Type B pancreatic cell (in vitro differentiated cells): Measurements from ENCODE around the gene EMILIN3. TPM values are rescaled to one million over a fixed set of nuclear protein-coding genes. Genes with fewer than 3 reads are reported as not detected.

Experiments
- DNase-seq: peaks from one replicate; pipeline ENCODE4 v3.0.0; 2021; ENCODE audit warnings: mixed read lengths; ENCODE audit not compliant: unreplicated experiment; ENCODE audit errors: extremely low spot score
- H3K27ac Mint-ChIP-seq: 2 replicates; pipeline ENCODE4 v1.8.0; 2021; ENCODE audit warnings: mild to moderate bottlenecking, mixed read lengths
- H3K27me3 Mint-ChIP-seq: 2 replicates; pipeline ENCODE4 v1.8.0; 2021; ENCODE audit warnings: mixed read lengths
- H3K36me3 Mint-ChIP-seq: 2 replicates; pipeline ENCODE4 v1.8.0; 2021; ENCODE audit warnings: mixed read lengths
- H3K4me1 Mint-ChIP-seq: one replicate; pipeline ENCODE4 v1.8.0; 2021; ENCODE audit warnings: mixed read lengths; ENCODE audit not compliant: unreplicated experiment
- H3K4me3 Mint-ChIP-seq: 2 replicates; pipeline ENCODE4 v1.8.0; 2021; ENCODE audit warnings: mild to moderate bottlenecking, mixed read lengths
- H3K9me3 Mint-ChIP-seq: 2 replicates; pipeline ENCODE4 v1.8.0; 2021; ENCODE audit warnings: mixed read lengths
- CTCF ChIP-seq: fragments of 200-600 bp; sonication (generic); conservative IDR thresholded peaks from 2 replicates; pipeline ENCODE4 v1.5.0; 2021; ENCODE audit warnings: antibody characterized with exemption, mild to moderate bottlenecking
- total RNA-seq: library from RNA; stranded (reverse); gene quantifications from 2 replicates; pipeline ENCODE4 v1.2.1, GENCODE V29; 2021; ENCODE audit warnings: low replicate concordance

The EMILIN3 gene
- total RNA-seq, 1 donor from 2014 or later = 10.3 TPM

GRCh38 chr20:41373931-41374920, 7.6 kb upstream of the EMILIN3 start:
- Mint-ChIP-seq H3K27ac (no peak overlapping the region), H3K4me1 (peaks cover 21% of the 10 kb centered on the region), H3K9me3 (peaks cover 5% of the 10 kb centered on the region), H3K36me3 (no peaks in the 10 kb centered on the region), H3K4me3 (no peak overlapping the region), H3K27me3 (peaks cover 23% of the 10 kb centered on the region)
- TF ChIP-seq CTCF = no peak
- DNase-seq = no peak

GRCh38 chr20:41373251-41373783, 6.7 kb upstream of the EMILIN3 start:
- Mint-ChIP-seq H3K4me1 (peaks cover 21% of the 10 kb centered on the region), H3K27ac (no peak overlapping the region)

GRCh38 chr20:41371371-41371770, 4.8 kb upstream of the EMILIN3 start:
- H3K27ac Mint-ChIP-seq = no peak overlapping the region
- H3K4me3 Mint-ChIP-seq = no peak overlapping the region
- H3K9me3 Mint-ChIP-seq = peaks cover 5% of the 10 kb centered on the region
- H3K4me1 Mint-ChIP-seq = peaks cover 21% of the 10 kb centered on the region
- TF ChIP-seq CTCF = no peak
- peaks cover 34% of the 10 kb centered on the region for H3K27me3 Mint-ChIP-seq
- DNase-seq = no peak
- no peaks in the 10 kb centered on the region for H3K36me3 Mint-ChIP-seq

More at GRCh38 chr20:41373251-41373783, 6.7 kb upstream of the EMILIN3 start:
- no peak for TF ChIP-seq CTCF
- peaks cover 5% of the 10 kb centered on the region for H3K9me3 Mint-ChIP-seq
- no peaks in the 10 kb centered on the region for H3K36me3 Mint-ChIP-seq
- H3K4me3 Mint-ChIP-seq = peak overlapping the region; percentile 14
- peaks cover 26% of the 10 kb centered on the region for H3K27me3 Mint-ChIP-seq
- no peak for DNase-seq

GRCh38 chr20:41370176-41370575, 3.6 kb upstream of the EMILIN3 start:
- no peak for DNase-seq
- TF ChIP-seq CTCF = no peak
- no peak overlapping the region for H3K27ac Mint-ChIP-seq
- H3K36me3 Mint-ChIP-seq = no peaks in the 10 kb centered on the region
- peaks cover 39% of the 10 kb centered on the region for H3K27me3 Mint-ChIP-seq
- H3K4me3 Mint-ChIP-seq = no peak overlapping the region
- peaks cover 26% of the 10 kb centered on the region for H3K4me1 Mint-ChIP-seq
- peaks cover 5% of the 10 kb centered on the region for H3K9me3 Mint-ChIP-seq

GRCh38 chr20:41369673-41370072, 3.1 kb upstream of the EMILIN3 start:
- peaks cover 44% of the 10 kb centered on the region for H3K27me3 Mint-ChIP-seq
- peak overlapping the region; percentile 41 for H3K4me3 Mint-ChIP-seq
- peaks cover 27% of the 10 kb centered on the region for H3K4me1 Mint-ChIP-seq

More at GRCh38 chr20:41369673-41370072, 3.1 kb upstream of the EMILIN3 start:
- Mint-ChIP-seq H3K9me3 (peaks cover 5% of the 10 kb centered on the region), H3K27ac (no peak overlapping the region), H3K36me3 (no peaks in the 10 kb centered on the region)
- no peak for TF ChIP-seq CTCF
- DNase-seq = no peak
